ENCODE results near the gene CHAF1A. TPM values are rescaled to one million over a fixed set of nuclear protein-coding genes. Genes with fewer than 3 reads are reported as not detected.

Gene CHAF1A
- polyA plus RNA-seq, 1 donor from 2014 or later, result 9.4 TPM

DNA sequence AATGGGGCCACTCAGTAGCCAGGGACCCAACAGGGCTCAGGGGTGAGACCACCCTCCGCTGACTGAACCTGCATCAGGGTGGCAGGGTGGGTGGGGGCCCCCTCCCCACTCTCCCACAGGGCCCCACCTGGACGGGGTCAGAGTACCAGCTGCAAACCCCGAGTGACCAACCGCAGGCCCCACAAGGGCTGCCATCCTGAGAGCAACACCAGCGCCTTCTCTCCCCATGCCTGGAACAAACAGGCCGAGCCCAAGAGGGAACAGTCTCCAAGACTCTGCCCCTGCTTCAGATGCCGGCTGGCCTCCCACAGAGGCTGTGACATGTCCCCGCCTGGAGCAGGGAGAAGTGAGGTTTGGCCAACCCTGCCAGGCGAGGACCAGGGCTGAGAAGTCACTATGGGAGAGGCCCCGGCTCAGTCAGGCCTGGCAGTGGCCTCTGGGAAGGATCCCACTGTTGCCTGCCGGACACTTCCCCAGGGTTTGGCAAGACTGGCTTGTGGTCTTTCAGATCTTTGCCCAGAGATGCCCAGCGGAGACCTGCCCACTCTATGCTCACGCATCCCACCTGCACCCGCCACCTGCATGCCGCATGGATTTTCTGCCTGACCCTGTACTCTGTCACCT, 31.9 kb upstream of the CHAF1A start:
- H3F3A ChIP-seq (ENCODE audit: insufficient read depth, low read length, poor library complexity, severe bottlenecking), result no peaks in the 10 kb centered on the region
- H4K20me1 ChIP-seq (ENCODE audit: insufficient read depth), result no peaks in the 10 kb centered on the region
- no peak overlapping the region for H3K4me3 ChIP-seq (ENCODE audit: low read length)
- no peaks in the 10 kb centered on the region for H3K79me2 ChIP-seq (replicated peaks; ENCODE audit: insufficient read depth, low read length)
- no peak overlapping the region for H2AFZ ChIP-seq (ENCODE audit: low read depth, low read length)
- no peaks in the 10 kb centered on the region for H3K36me3 ChIP-seq (ENCODE audit: insufficient read depth, low read length)
- H3K4me2 ChIP-seq (ENCODE audit: low read length), result no peak overlapping the region
- H3K9me2 ChIP-seq (ENCODE audit: insufficient read depth, low read length), result no peaks in the 10 kb centered on the region
- no peak overlapping the region for H3K9ac ChIP-seq (ENCODE audit: low read length)
- TF ChIP-seq, protein P1, sequence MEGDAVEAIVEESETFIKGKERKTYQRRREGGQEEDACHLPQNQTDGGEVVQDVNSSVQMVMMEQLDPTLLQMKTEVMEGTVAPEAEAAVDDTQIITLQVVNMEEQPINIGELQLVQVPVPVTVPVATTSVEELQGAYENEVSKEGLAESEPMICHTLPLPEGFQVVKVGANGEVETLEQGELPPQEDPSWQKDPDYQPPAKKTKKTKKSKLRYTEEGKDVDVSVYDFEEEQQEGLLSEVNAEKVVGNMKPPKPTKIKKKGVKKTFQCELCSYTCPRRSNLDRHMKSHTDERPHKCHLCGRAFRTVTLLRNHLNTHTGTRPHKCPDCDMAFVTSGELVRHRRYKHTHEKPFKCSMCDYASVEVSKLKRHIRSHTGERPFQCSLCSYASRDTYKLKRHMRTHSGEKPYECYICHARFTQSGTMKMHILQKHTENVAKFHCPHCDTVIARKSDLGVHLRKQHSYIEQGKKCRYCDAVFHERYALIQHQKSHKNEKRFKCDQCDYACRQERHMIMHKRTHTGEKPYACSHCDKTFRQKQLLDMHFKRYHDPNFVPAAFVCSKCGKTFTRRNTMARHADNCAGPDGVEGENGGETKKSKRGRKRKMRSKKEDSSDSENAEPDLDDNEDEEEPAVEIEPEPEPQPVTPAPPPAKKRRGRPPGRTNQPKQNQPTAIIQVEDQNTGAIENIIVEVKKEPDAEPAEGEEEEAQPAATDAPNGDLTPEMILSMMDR (IDR thresholded peaks at IDR 0.05; ENCODE audit: poor library complexity, severe bottlenecking), result no peak
- TF ChIP-seq EZH2 (IDR thresholded peaks at IDR 0.05; ENCODE audit: borderline replicate concordance, insufficient read depth, low read length, poor library complexity, severe bottlenecking) (no peak), EP300 (conservative IDR thresholded peaks at IDR 0.05; ENCODE audit: poor library complexity, severe bottlenecking) (no peak), SMC3 (conservative IDR thresholded peaks at IDR 0.05; ENCODE audit: poor library complexity) (no peak), RAD21 (conservative IDR thresholded peaks at IDR 0.05) (no peak), TAF1 (IDR thresholded peaks at IDR 0.05; ENCODE audit: low read depth) (no peak), POLR2AphosphoS5 (IDR thresholded peaks at IDR 0.05) (no peak), MXI1 (conservative IDR thresholded peaks at IDR 0.05; ENCODE audit: poor library complexity, severe bottlenecking) (no peak)
- TF ChIP-seq, protein P2, sequence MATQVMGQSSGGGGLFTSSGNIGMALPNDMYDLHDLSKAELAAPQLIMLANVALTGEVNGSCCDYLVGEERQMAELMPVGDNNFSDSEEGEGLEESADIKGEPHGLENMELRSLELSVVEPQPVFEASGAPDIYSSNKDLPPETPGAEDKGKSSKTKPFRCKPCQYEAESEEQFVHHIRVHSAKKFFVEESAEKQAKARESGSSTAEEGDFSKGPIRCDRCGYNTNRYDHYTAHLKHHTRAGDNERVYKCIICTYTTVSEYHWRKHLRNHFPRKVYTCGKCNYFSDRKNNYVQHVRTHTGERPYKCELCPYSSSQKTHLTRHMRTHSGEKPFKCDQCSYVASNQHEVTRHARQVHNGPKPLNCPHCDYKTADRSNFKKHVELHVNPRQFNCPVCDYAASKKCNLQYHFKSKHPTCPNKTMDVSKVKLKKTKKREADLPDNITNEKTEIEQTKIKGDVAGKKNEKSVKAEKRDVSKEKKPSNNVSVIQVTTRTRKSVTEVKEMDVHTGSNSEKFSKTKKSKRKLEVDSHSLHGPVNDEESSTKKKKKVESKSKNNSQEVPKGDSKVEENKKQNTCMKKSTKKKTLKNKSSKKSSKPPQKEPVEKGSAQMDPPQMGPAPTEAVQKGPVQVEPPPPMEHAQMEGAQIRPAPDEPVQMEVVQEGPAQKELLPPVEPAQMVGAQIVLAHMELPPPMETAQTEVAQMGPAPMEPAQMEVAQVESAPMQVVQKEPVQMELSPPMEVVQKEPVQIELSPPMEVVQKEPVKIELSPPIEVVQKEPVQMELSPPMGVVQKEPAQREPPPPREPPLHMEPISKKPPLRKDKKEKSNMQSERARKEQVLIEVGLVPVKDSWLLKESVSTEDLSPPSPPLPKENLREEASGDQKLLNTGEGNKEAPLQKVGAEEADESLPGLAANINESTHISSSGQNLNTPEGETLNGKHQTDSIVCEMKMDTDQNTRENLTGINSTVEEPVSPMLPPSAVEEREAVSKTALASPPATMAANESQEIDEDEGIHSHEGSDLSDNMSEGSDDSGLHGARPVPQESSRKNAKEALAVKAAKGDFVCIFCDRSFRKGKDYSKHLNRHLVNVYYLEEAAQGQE (IDR thresholded peaks at IDR 0.05; ENCODE audit: borderline replicate concordance), result no peak
- no peak overlapping the region for H3K27ac ChIP-seq (ENCODE audit: low read length)
- H3K27me3 ChIP-seq (ENCODE audit: insufficient read depth, low read depth, low read length), result no peaks in the 10 kb centered on the region
- H3K9me3 ChIP-seq (ENCODE audit: low read length), result no peaks in the 10 kb centered on the region

DNA sequence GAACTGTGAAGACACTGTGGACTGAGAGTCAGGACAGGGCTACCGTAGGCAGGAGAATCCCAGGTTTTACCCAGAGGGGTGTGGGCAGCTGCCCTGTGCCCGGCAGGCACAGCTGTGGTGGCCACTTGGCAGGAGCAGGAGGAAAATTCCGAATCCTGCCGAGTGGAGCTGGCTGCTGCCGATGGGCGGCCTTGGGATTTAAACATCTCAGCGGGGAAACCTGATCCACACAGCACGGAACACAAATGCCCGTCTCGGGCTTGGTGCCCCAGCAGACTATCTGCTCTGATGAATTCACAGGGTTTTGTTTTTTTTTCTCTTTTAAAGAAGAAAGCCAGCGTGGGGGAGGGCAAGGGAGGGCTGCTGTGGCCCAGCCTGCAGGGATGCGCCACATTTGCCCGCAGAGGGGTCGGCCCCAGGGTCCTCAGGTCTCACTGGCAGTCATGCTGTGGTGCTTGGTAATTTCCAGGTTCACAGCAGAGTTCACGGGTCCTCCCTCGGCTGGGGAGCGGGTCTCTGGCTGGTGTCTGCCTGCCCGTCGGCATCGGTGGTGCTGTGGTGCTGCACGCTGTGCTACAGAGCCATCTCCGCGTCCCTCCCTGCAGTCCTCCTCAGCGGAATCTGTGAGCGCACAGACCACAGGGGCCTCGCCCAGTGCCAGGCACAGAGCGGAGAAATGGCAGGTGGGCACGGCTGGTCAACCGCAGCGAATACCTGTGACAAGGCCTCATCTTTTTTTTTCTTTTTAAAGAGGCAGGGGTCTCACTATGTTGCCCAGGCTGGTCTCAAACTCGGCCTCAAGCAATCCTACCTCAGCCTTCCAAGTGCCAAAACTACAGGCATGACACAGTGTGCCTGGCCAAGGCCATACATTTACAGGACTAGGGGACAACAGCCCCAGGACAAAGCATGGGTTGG, 30.9 kb upstream of the CHAF1A start:
- no peaks in the 10 kb centered on the region for H3K36me3 ChIP-seq (ENCODE audit: insufficient read depth, low read length)
- no peak overlapping the region for H2AFZ ChIP-seq (ENCODE audit: low read depth, low read length)
- TF ChIP-seq, protein P1 (IDR thresholded peaks at IDR 0.05; ENCODE audit: poor library complexity, severe bottlenecking), result no peak
- TF ChIP-seq SMC3 (conservative IDR thresholded peaks at IDR 0.05; ENCODE audit: poor library complexity) (no peak), EZH2 (IDR thresholded peaks at IDR 0.05; ENCODE audit: borderline replicate concordance, insufficient read depth, low read length, poor library complexity, severe bottlenecking) (no peak), RAD21 (conservative IDR thresholded peaks at IDR 0.05) (no peak), MXI1 (conservative IDR thresholded peaks at IDR 0.05; ENCODE audit: poor library complexity, severe bottlenecking) (no peak), TAF1 (IDR thresholded peaks at IDR 0.05; ENCODE audit: low read depth) (no peak), POLR2AphosphoS5 (IDR thresholded peaks at IDR 0.05) (no peak), EP300 (conservative IDR thresholded peaks at IDR 0.05; ENCODE audit: poor library complexity, severe bottlenecking) (no peak)
- TF ChIP-seq, protein P2 (IDR thresholded peaks at IDR 0.05; ENCODE audit: borderline replicate concordance), result no peak
- no peak overlapping the region for H3K4me3 ChIP-seq (ENCODE audit: low read length)
- H3K9ac ChIP-seq (ENCODE audit: low read length), result no peak overlapping the region
- H3K79me2 ChIP-seq (replicated peaks; ENCODE audit: insufficient read depth, low read length), result no peaks in the 10 kb centered on the region
- H3F3A ChIP-seq (ENCODE audit: insufficient read depth, low read length, poor library complexity, severe bottlenecking), result no peaks in the 10 kb centered on the region
- no peak overlapping the region for H3K27ac ChIP-seq (ENCODE audit: low read length)
- no peaks in the 10 kb centered on the region for H3K9me3 ChIP-seq (ENCODE audit: low read length)
- no peaks in the 10 kb centered on the region for H3K9me2 ChIP-seq (ENCODE audit: insufficient read depth, low read length)
- no peaks in the 10 kb centered on the region for H4K20me1 ChIP-seq (ENCODE audit: insufficient read depth)
- H3K4me2 ChIP-seq (ENCODE audit: low read length), result no peak overlapping the region
- no peaks in the 10 kb centered on the region for H3K27me3 ChIP-seq (ENCODE audit: insufficient read depth, low read depth, low read length)
